HepG2 (cell line): ENCODE results near the gene ZNF524. TPM values are rescaled to one million over a fixed set of nuclear protein-coding genes. Genes with fewer than 3 reads are reported as not detected.
A peak's percentile ranks its signal among the peaks of the same experiment; 100 is the strongest.

Experiments used
- ETV5 ChIP-seq: IDR thresholded peaks from 2 replicates; pipeline ENCODE4 v1.6.1; 2018; ENCODE audit warnings: missing biosample characterization, missing genetic modification reagents, inconsistent platforms, borderline replicate concordance
- HDAC2 ChIP-seq: sonication (generic); formaldehyde crosslinking; IDR thresholded peaks from 2 replicates; pipeline ENCODE4 v1.4.0; 2020; ENCODE audit warnings: missing genetic modification reagents
- JARID2 ChIP-seq: sonication (generic); formaldehyde crosslinking; IDR thresholded peaks from 2 replicates; pipeline ENCODE4 v1.8.1; 2023; ENCODE audit warnings: missing genetic modification reagents, inconsistent platforms; ENCODE audit not compliant: insufficient replicate concordance
- MAFF ChIP-seq: IDR thresholded peaks from 2 replicates; pipeline ENCODE4 v1.6.1; 2011; ENCODE audit warnings: low read depth, low read length, improper control_type of control experiment
- PAF1 ChIP-seq: IDR thresholded peaks from 2 replicates; pipeline ENCODE4 v1.6.1; 2016; ENCODE audit warnings: missing genetic modification reagents, missing compliant biosample characterization
- RAD21 ChIP-seq: fragments of 450-650 bp; formaldehyde crosslinking; IDR thresholded peaks from 2 replicates; pipeline ENCODE4 v1.5.0; 2020; ENCODE audit warnings: mild to moderate bottlenecking
- SMAD9 ChIP-seq: sonication (generic); formaldehyde crosslinking; IDR thresholded peaks from 2 replicates; pipeline ENCODE4 v1.5.1; 2020; ENCODE audit warnings: mild to moderate bottlenecking, missing genetic modification reagents
- SNAPC4 ChIP-seq: sonication (generic); formaldehyde crosslinking; IDR thresholded peaks from 2 replicates; pipeline ENCODE4 v1.4.0; 2020; ENCODE audit warnings: mild to moderate bottlenecking, missing genetic modification reagents
- SUZ12 ChIP-seq: fragments of 150-350 bp; IDR thresholded peaks from 2 replicates; pipeline ENCODE4 v1.6.1; 2014; ENCODE audit warnings: low read depth, low read length
- ZBTB1 ChIP-seq: sonication (generic); formaldehyde crosslinking; IDR thresholded peaks from 2 replicates; pipeline ENCODE4 v1.4.0; 2020; ENCODE audit warnings: missing genetic modification reagents, borderline replicate concordance
- ZKSCAN5 ChIP-seq: sonication (generic); formaldehyde crosslinking; IDR thresholded peaks from 2 replicates; pipeline ENCODE4 v1.5.1; 2020; ENCODE audit warnings: mild to moderate bottlenecking, missing genetic modification reagents
- ZNF263 ChIP-seq: sonication (generic); formaldehyde crosslinking; IDR thresholded peaks from 2 replicates; pipeline ENCODE4 v1.4.0; 2020; ENCODE audit warnings: missing genetic modification reagents
- ZNF501 ChIP-seq: sonication (generic); formaldehyde crosslinking; IDR thresholded peaks from 2 replicates; pipeline ENCODE4 v1.5.1; 2020; ENCODE audit warnings: mild to moderate bottlenecking, moderate library complexity, missing genetic modification reagents
- ZXDC ChIP-seq: sonication (generic); formaldehyde crosslinking; IDR thresholded peaks from 2 replicates; pipeline ENCODE4 v1.5.0; 2020; ENCODE audit warnings: mild to moderate bottlenecking, missing genetic modification reagents
- polyA plus RNA-seq, 8 experiments: library from polyadenylated mRNA; depleted of rRNA in 3 of 8; stranded (reverse) in 7 of 8; unstranded in 1 of 8; fragments of >200 nt; fragmentation: Illumina TruSeq in 4 of 8; extraction: Trizol in 4 of 8; gene quantifications; 2 replicates each; pipeline versions ENCODE4 v1.2.1 to v1.2.3, GENCODE V29; 2011 to 2016; ENCODE audit warnings: low read depth in 4 of 8, missing spikeins in 1 of 8, mixed read lengths in 1 of 8; ENCODE audit not compliant: insufficient read depth in 1 of 8
- total RNA-seq, 5 experiments: library from RNA; depleted of rRNA; stranded (reverse); fragments of >200 nt; fragmentation: Illumina TruSeq; extraction: Trizol; gene quantifications; 2 replicates each; pipeline ENCODE4 v1.2.3, GENCODE V29; 2016; ENCODE audit warnings: low read depth in 1 of 5
- TF ChIP-seq, protein P1 (sequence below): sonication (generic); formaldehyde crosslinking; IDR thresholded peaks from 2 replicates; pipeline ENCODE4 v1.5.1; 2020; ENCODE audit warnings: mild to moderate bottlenecking, missing genetic modification reagents, borderline replicate concordance

The ZNF524 gene
- total and polyA plus RNA-seq, 2 of the 13 experiments (the other 11 are each of a cell fraction or from before 2014, with no cell fraction given): 3.2 to 4.6 TPM

DNA sequence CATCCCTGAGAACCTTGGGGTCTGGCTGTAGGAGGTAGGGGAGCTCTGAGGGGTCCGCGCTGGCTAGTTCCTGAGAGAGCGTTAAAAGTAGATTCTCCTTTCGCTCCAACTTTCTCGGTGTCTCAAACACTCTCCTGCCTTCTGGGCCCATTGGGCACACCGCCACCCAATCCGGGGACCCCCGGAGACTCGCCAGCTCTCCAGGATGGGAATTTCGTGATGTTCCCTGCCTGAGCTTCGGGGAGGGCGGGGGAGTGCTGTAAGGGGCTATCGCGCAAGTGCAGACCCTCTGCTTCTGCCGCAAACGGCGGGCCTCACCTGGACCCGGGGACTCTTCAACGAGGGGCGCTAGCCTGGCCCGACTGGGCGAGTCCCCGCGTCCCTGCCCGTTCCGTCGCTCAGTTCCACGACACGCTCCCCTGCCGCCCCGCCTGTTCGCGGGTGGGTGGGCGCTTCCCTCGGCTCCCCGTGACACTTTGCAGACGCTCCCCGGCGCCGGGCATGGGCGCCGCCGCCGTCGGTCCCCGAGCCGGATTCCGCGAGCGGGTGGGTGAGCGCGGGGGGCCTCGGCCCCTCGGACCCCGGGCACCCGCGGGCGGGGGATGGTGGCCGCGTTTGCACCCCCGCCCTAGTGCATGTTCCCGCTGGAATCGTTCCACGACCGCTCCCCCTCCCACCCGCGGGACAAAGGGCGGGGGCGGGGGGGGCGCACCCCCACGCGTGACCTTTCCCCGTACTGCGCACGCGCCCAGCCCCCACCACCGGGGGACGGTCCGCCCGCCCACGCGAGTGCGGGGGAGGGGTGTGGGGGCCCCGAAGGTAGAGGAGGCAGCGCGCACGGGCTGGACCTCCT lies 47.9 kb downstream of the ZNF524 start, which contains the start of gene CCDC106 (continued):
- TF ChIP-seq MAFF: no peak
- TF ChIP-seq JARID2 (CRISPR knock-in tag): no peak
- no peak for TF ChIP-seq PAF1 (CRISPR knock-in tag)
- no peak for TF ChIP-seq ETV5
- 0 out of 2 replicates have a peak, but pooled peaks have one; percentile 43 for TF ChIP-seq ZKSCAN5 (CRISPR knock-in tag)
- no peak for TF ChIP-seq SUZ12
- TF ChIP-seq SNAPC4 (CRISPR knock-in tag): no peak
- TF ChIP-seq, protein P1, sequence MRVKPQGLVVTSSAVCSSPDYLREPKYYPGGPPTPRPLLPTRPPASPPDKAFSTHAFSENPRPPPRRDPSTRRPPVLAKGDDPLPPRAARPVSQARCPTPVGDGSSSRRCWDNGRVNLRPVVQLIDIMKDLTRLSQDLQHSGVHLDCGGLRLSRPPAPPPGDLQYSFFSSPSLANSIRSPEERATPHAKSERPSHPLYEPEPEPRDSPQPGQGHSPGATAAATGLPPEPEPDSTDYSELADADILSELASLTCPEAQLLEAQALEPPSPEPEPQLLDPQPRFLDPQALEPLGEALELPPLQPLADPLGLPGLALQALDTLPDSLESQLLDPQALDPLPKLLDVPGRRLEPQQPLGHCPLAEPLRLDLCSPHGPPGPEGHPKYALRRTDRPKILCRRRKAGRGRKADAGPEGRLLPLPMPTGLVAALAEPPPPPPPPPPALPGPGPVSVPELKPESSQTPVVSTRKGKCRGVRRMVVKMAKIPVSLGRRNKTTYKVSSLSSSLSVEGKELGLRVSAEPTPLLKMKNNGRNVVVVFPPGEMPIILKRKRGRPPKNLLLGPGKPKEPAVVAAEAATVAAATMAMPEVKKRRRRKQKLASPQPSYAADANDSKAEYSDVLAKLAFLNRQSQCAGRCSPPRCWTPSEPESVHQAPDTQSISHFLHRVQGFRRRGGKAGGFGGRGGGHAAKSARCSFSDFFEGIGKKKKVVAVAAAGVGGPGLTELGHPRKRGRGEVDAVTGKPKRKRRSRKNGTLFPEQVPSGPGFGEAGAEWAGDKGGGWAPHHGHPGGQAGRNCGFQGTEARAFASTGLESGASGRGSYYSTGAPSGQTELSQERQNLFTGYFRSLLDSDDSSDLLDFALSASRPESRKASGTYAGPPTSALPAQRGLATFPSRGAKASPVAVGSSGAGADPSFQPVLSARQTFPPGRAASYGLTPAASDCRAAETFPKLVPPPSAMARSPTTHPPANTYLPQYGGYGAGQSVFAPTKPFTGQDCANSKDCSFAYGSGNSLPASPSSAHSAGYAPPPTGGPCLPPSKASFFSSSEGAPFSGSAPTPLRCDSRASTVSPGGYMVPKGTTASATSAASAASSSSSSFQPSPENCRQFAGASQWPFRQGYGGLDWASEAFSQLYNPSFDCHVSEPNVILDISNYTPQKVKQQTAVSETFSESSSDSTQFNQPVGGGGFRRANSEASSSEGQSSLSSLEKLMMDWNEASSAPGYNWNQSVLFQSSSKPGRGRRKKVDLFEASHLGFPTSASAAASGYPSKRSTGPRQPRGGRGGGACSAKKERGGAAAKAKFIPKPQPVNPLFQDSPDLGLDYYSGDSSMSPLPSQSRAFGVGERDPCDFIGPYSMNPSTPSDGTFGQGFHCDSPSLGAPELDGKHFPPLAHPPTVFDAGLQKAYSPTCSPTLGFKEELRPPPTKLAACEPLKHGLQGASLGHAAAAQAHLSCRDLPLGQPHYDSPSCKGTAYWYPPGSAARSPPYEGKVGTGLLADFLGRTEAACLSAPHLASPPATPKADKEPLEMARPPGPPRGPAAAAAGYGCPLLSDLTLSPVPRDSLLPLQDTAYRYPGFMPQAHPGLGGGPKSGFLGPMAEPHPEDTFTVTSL (CRISPR knock-in tag): no peak
- peak; percentile 21; the same call in 1 of the 2 replicates for TF ChIP-seq HDAC2 (CRISPR knock-in tag)
- TF ChIP-seq ZBTB1 (CRISPR knock-in tag): no peak
- TF ChIP-seq ZNF263 (CRISPR knock-in tag): peak; percentile 8; the same call in 1 of the 2 replicates
- TF ChIP-seq SMAD9 (CRISPR knock-in tag): no peak
- TF ChIP-seq RAD21: peak; percentile 55; the same call in 1 of the 2 replicates
- TF ChIP-seq ZNF501 (CRISPR knock-in tag): no peak
- 0 out of 2 replicates have a peak, but pooled peaks have one; percentile 23 for TF ChIP-seq ZXDC (CRISPR knock-in tag)
